AG10803 (cell line): ENCODE measurements around the gene EIF1B.
"Not testable (repeated sequence)": the region's sequence is repeated elsewhere in the genome, so short reads cannot be mapped to it uniquely, and the experiment has no call there.

Experiments used
- DNase-seq: peaks from one replicate; pipeline ENCODE4 v3.0.0; 2010; ENCODE audit warnings: low read depth
- H3K4me3 ChIP-seq: 2 replicates; pipeline ENCODE4 v1.5.1; 2011; ENCODE audit warnings: mild to moderate bottlenecking, low read length, control low read depth
- TF ChIP-seq, protein P1 (sequence below): conservative IDR thresholded peaks from 2 replicates; pipeline ENCODE4 v1.5.1; 2011; ENCODE audit warnings: mild to moderate bottlenecking, low read length, control low read depth, inconsistent platforms

Gene EIF1B

DNA sequence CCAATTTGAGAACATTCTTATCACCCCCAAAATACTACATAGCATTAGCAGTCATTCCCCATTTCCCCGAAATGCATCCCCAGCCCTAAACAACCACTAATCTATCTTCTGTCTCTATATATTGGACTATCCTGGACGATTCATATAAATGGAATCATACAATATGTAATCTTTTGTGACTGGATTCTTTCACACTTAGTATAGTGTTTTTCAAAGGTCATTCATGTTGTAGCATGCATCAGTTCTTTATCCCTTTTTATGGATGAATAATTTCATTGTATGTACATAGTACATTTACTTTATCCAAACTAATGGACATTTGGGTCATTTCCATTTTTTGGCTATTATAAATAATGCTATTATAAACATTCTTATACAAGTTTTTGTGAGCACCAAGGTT, 27.5 kb upstream of the EIF1B start:
- DNase-seq = no peak
- TF ChIP-seq, protein P1, sequence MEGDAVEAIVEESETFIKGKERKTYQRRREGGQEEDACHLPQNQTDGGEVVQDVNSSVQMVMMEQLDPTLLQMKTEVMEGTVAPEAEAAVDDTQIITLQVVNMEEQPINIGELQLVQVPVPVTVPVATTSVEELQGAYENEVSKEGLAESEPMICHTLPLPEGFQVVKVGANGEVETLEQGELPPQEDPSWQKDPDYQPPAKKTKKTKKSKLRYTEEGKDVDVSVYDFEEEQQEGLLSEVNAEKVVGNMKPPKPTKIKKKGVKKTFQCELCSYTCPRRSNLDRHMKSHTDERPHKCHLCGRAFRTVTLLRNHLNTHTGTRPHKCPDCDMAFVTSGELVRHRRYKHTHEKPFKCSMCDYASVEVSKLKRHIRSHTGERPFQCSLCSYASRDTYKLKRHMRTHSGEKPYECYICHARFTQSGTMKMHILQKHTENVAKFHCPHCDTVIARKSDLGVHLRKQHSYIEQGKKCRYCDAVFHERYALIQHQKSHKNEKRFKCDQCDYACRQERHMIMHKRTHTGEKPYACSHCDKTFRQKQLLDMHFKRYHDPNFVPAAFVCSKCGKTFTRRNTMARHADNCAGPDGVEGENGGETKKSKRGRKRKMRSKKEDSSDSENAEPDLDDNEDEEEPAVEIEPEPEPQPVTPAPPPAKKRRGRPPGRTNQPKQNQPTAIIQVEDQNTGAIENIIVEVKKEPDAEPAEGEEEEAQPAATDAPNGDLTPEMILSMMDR = no peak
- H3K4me3 ChIP-seq = no peak overlapping the region

DNA sequence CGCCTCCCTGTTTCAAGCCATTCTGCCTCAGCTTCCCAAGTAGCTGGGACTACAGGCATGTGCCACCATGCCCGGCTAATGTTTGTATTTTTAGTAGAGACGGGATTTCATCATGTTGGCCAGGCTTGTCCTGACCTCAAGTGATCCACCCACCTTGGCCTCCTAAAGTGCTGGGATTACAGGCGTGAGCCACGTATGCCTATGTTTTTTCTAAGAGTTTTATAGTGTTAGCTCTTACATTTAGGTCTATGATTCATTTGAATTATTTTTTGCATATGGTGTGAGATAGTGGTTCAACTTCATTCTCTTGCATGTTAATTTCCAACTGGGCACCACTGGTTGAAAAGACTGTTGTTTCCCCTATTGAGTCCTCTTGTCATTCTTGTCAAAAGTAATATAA, 26.4 kb upstream of the EIF1B start:
- H3K4me3 ChIP-seq, DNase-seq: not testable (repeated sequence)

DNA sequence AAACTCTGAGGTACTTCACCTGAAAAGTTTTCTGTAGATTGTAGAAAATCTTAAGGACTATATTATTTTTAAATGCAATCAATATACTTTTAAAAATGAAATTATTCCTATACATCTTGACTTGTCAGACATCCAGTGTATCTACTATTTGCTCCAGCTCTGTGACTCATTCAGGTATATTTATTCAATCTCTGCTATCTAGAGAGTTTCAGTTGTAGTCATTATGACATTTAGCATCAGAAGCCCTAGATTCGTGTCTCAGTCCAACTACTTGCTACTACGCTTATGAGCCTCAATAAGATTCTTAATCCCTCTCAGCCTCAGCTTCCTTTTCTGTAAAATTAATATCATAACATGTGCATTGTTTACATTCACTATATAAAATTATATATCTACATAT, 22.3 kb upstream of the EIF1B start:
- TF ChIP-seq, protein P1 = no peak
- no peak overlapping the region for H3K4me3 ChIP-seq
- no peak for DNase-seq

DNA sequence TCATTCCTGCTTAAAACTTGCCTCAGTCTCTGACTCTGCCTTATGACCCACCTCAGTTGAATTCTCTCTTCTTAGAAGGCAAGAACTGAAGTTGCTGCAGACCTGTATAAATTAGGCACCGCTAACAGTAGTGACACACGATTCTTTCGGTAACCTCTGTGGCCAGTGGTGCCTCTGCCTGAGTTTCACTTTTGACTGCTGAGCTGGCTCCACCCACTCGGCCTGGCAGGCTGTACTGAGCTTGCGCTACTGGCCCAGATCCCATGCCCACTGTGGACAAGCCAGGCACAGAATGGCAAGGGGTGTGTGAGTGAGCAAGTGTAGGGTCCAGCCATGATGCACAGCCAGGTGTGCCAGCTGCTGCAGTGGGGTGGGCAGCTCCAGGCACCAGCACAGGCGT, 19.1 kb upstream of the EIF1B start:
- no peak overlapping the region for H3K4me3 ChIP-seq
- TF ChIP-seq, protein P1 = no peak
- DNase-seq = no peak

DNA sequence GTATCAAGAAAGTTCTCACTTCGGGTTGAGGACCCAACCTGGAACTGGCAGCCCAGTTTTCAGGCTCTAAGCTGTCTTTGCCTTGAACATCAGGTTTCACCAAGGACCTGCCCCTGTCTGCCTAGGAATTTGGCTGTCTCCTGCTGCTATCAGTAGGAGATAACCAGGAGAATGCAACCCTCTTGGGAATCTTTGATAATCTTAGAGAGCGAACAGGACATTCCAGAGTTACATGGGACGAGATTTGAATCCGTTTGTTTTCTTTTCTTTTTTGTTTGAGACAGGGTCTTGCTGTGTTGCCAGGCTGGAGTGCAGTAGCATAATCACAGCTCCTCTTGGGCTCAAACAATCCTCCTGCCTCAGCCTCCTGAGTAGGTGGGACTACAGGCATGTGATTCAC, 18.0 kb upstream of the EIF1B start:
- H3K4me3 ChIP-seq = no peak overlapping the region
- DNase-seq = no peak
- TF ChIP-seq, protein P1 = no peak

DNA sequence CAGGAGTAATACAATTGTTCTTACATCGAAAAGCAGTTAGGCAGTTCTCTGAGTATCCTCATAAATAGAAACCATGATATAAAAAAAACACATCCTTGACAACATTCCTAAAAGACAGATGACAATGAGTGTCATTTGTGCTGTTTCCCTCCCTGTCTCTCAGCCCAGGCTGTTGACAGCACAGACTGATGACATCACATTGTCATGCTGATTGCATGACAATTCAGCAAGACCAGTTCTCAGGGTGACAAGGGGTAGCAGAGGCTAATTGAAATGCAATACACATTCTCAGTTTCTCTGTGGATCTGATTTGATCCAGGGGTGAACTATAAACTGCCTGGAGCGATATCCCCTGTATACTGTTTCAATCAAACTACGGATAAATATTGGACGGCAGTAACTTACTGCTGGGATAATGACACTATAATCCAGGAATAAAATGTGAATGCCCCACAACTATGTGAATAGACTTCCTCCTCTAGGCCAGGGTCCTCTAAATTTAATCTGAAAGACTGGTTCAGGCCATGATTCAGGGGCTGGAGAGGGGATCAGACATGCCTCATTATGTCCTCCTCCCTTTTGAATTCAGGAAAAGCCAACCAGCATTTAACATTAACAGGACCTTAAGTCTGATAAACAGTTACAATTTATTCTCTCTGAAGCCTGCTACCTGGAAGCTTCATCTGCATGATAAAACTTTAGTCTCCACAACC, 16.7 kb upstream of the EIF1B start:
- no peak for DNase-seq
- no peak overlapping the region for H3K4me3 ChIP-seq
- TF ChIP-seq, protein P1 = no peak

DNA sequence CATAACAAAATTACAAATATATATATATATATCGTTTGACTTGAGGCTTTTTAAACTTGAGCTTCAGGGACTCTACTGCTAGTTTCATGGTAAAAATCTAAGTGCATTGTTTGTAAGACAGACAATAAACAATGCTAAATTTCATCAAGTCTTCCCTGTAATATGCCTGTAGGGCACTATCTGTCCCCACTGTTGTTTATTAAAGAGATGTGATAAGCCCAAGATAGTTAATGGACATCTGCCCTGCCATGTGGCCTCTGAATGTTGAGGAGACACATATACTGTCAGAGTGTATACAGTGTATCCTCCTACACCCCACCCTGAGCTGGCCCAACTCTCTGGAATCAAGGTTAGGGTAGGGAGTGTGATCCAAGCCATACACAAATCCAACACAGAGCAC, 15.1 kb upstream of the EIF1B start:
- no peak overlapping the region for H3K4me3 ChIP-seq
- TF ChIP-seq, protein P1 = no peak
- DNase-seq = no peak
